K562 (cell line): ENCODE results near the gene CEP20. TPM values are rescaled to one million over a fixed set of nuclear protein-coding genes. Genes with fewer than 3 reads are reported as not detected.

ENCODE experiments used
- ATAC-seq: fragments of 200-7000 bp; cut with Tn5 transposase; 3 replicates; pipeline ENCODE4 v1.9.1; 2020; ENCODE audit warnings: moderate library complexity
- BruUV-seq: library from RNA; stranded (reverse); fragments of 400-500 nt; replicated peaks from 2 replicates; lab custom pipeline; 2021; lab: Mats Ljungman, UMichigan
- CTCF ChIA-PET: fragments of 300-600 bp; formaldehyde crosslinking; extraction: SDS; loops from one replicate; lab custom pipeline; 2021; ENCODE audit warnings: low intra/inter-chr PET ratio; lab: Yijun Ruan, JAX
- POLR2A ChIA-PET: fragments of 300-600, 350-650 bp; sonication (Branson Sonifier 250); formaldehyde crosslinking; extraction: SDS; loops from one replicate; lab custom pipeline; 2021; ENCODE audit warnings: antibody characterized with exemption, inconsistent platforms; lab: Yijun Ruan, JAX
- DNase-seq, 4 experiments: peaks; one replicate each; pipeline versions ENCODE4 v3.0.0 to v3.0.0-alpha.2; 2011 to 2018; ENCODE audit warnings: low spot score in 3 of 4, mixed read lengths in 3 of 4; ENCODE audit errors: extremely low read depth in 1 of 4
- FAIRE-seq: peaks from 2 replicates; lab custom pipeline; 2011; peaks lifted over from hg19 to GRCh38; lab: Jason Lieb, UNC
- H2AFZ ChIP-seq: 2 replicates; pipeline ENCODE4 v1.6.0; 2011; ENCODE audit warnings: low read depth, low read length, control low read depth, inconsistent platforms
- H3K27ac ChIP-seq: fragments of 200-600 bp; 3 replicates; pipeline ENCODE4 v1.8.0; 2011; ENCODE audit warnings: low read depth, mild to moderate bottlenecking, control low read depth, inconsistent platforms, low read length, moderate library complexity, mixed read lengths; ENCODE audit errors: extremely low read depth
- H3K27me3 ChIP-seq, 2 experiments: fragments of 300-600 bp in 1 of 2; 2 replicates in 1 of 2; 3 replicates in 1 of 2; pipeline versions ENCODE4 v1.6.0 to v1.8.0; 2011; ENCODE audit warnings: inconsistent platforms in 2 of 2, low read length in 2 of 2, mild to moderate bottlenecking in 1 of 2, mixed read lengths in 1 of 2, moderate library complexity in 1 of 2; ENCODE audit not compliant: control insufficient read depth in 2 of 2, insufficient read depth in 2 of 2
- H3K36me3 ChIP-seq: fragments of 300-600 bp; 3 replicates; pipeline ENCODE4 v1.8.0; 2011; ENCODE audit warnings: mild to moderate bottlenecking, low read length, inconsistent platforms; ENCODE audit not compliant: control insufficient read depth, insufficient read depth
- H3K4me1 ChIP-seq, 2 experiments: fragments of 200-600 bp in 1 of 2; replicated peaks in 1 of 2; 2 replicates in 1 of 2; 3 replicates in 1 of 2; pipeline versions ENCODE4 v1.5.1 to v1.8.0; 2011; ENCODE audit warnings: inconsistent platforms in 2 of 2, low read length in 2 of 2, mild to moderate bottlenecking in 1 of 2, mixed read lengths in 1 of 2, moderate library complexity in 1 of 2; ENCODE audit not compliant: control insufficient read depth in 2 of 2, insufficient read depth in 2 of 2
- H3K4me2 ChIP-seq: 2 replicates; pipeline ENCODE4 v1.6.1; 2011; ENCODE audit warnings: low read length, control low read depth, inconsistent platforms, mixed read lengths; ENCODE audit not compliant: insufficient read depth
- H3K4me3 ChIP-seq: fragments of 200-600 bp; sonication (generic), shearing (Covaris generic); 2 replicates; pipeline ENCODE4 v1.5.1; 2016; ENCODE audit warnings: control low read depth, inconsistent platforms
- H3K79me2 ChIP-seq: fragments of 200-600 bp; 3 replicates; pipeline ENCODE4 v1.8.0; 2011; ENCODE audit warnings: low read length, inconsistent platforms; ENCODE audit not compliant: control insufficient read depth, insufficient read depth
- H3K9ac ChIP-seq, 2 experiments: 2 replicates each; pipeline versions ENCODE4 v1.6.0 to v1.6.1; 2011; ENCODE audit warnings: low read depth in 2 of 2, low read length in 2 of 2, control low read depth in 1 of 2, inconsistent platforms in 1 of 2, mild to moderate bottlenecking in 1 of 2, mixed read lengths in 1 of 2; ENCODE audit not compliant: insufficient read depth in 1 of 2
- H3K9me1 ChIP-seq: one replicate; pipeline ENCODE4 v1.6.0; 2011; ENCODE audit warnings: inconsistent platforms, mild to moderate bottlenecking, low read length, moderate library complexity; ENCODE audit not compliant: control insufficient read depth, insufficient read depth
- H3K9me3 ChIP-seq: replicated peaks from 2 replicates; pipeline ENCODE4 v1.5.1; 2011; ENCODE audit warnings: low read depth, low read length, inconsistent platforms; ENCODE audit not compliant: control insufficient read depth, insufficient read depth
- H4K20me1 ChIP-seq: replicated peaks from 2 replicates; pipeline ENCODE4 v1.6.1; 2011; ENCODE audit warnings: low read length, inconsistent platforms, mixed read lengths; ENCODE audit not compliant: control insufficient read depth, insufficient read depth
- BCLAF1 ChIP-seq, 2 experiments: fragments of 450-650 bp in 1 of 2; IDR thresholded peaks; 2 replicates each; pipeline ENCODE4 v1.6.1; 2011 to 2017; ENCODE audit warnings: low read depth in 2 of 2, antibody characterized with exemption in 1 of 2, borderline replicate concordance in 1 of 2, low read length in 1 of 2, mild to moderate bottlenecking in 1 of 2, mixed read lengths in 1 of 2; ENCODE audit not compliant: control insufficient read depth in 1 of 2
- FOXA3 ChIP-seq, 2 experiments: fragments of 450-650 bp in 1 of 2; sonication (generic) in 1 of 2; formaldehyde crosslinking; IDR thresholded peaks in 1 of 2; conservative IDR thresholded peaks in 1 of 2; 2 replicates each; pipeline versions ENCODE4 v1.4.0 to v1.8.0; 2020 to 2022; ENCODE audit warnings: mild to moderate bottlenecking in 2 of 2, missing genetic modification reagents in 1 of 2
- GATAD2B ChIP-seq: fragments of 450-650 bp; IDR thresholded peaks from 2 replicates; pipeline ENCODE4 v1.6.1; 2017; ENCODE audit warnings: mild to moderate bottlenecking, borderline replicate concordance
- IRF1 ChIP-seq: sonication (generic); formaldehyde crosslinking; IDR thresholded peaks from 2 replicates; pipeline ENCODE4 v1.8.0; 2022; ENCODE audit warnings: missing genetic modification reagents, mild to moderate bottlenecking, borderline replicate concordance
- RBM22 ChIP-seq: fragments of 200-400 bp; formaldehyde crosslinking; IDR thresholded peaks from 2 replicates; pipeline ENCODE4 v1.6.1; 2018; ENCODE audit warnings: low read length, low read depth; ENCODE audit not compliant: poor library complexity, severe bottlenecking
- SP2 ChIP-seq: IDR thresholded peaks from 2 replicates; pipeline ENCODE4 v1.6.1; 2011; ENCODE audit warnings: mild to moderate bottlenecking, low read depth, low read length, moderate library complexity; ENCODE audit not compliant: poor library complexity, severe bottlenecking; ENCODE audit errors: extremely low read depth
- SRF ChIP-seq, 2 experiments: fragments of 250-450, 450-650 bp in 1 of 2; sonication (Bioruptor Pico) in 1 of 2; sonication (generic) in 1 of 2; formaldehyde crosslinking; IDR thresholded peaks; 2 replicates each; pipeline versions ENCODE4 v1.5.0 to v1.5.1; 2020 to 2022; ENCODE audit warnings: mild to moderate bottlenecking in 1 of 2, missing genetic modification reagents in 1 of 2
- THAP12 ChIP-seq: fragments of 250-450 bp; sonication (Bioruptor Pico); IDR thresholded peaks from 2 replicates; pipeline ENCODE4 v1.9.0; 2021; ENCODE audit warnings: mild to moderate bottlenecking, inconsistent platforms
- ZKSCAN3 ChIP-seq: fragments of 250-450 bp; sonication (Bioruptor Pico); IDR thresholded peaks from 2 replicates; pipeline ENCODE4 v1.4.0; 2020
- ZNF23 ChIP-seq: fragments of 250-450 bp; sonication (Bioruptor Pico); IDR thresholded peaks from 2 replicates; pipeline ENCODE4 v1.4.0; 2020; ENCODE audit warnings: mild to moderate bottlenecking
- ZNF354B ChIP-seq: fragments of 250-450 bp; sonication (Bioruptor Pico); IDR thresholded peaks from 2 replicates; pipeline ENCODE4 v1.4.0; 2020
- WGBS: fragments of 100-300 bp; shearing (Covaris generic); methylation state at CpG from one replicate; pipeline ENCODE4 v1.1.6; 2016; ENCODE audit warnings: low coverage, mixed read lengths; ENCODE audit not compliant: insufficient coverage; ENCODE audit errors: missing lambda C conversion rate; 5-methylcytosine and 5-hydroxymethylcytosine counted together
- in situ Hi-C: fragments of 300-500 bp; cut with MboI; formaldehyde crosslinking; loops from 4 replicates; pipeline ENCODE4 v1.15.0; 2018; ENCODE audit warnings: inconsistent platforms, mixed read lengths
- intact Hi-C: fragments of 100-400 bp; cut with micrococcal nuclease; formaldehyde crosslinking; loops from 2 replicates; pipeline ENCODE4 v1.14.2; 2022
- polyA plus RNA-seq, 8 experiments: library from polyadenylated mRNA; depleted of rRNA in 4 of 8; stranded (reverse) in 5 of 8; unstranded in 3 of 8; fragments of >200 nt; fragmentation: Nextera tagmentation in 2 of 8; fragmentation: Illumina TruSeq in 1 of 8; extraction: Ambion mirVana in 2 of 8; extraction: Trizol in 1 of 8; gene quantifications; 2 replicates each; pipeline versions ENCODE4 v1.2.1 to v1.2.3, GENCODE V29; 2011 to 2014; ENCODE audit warnings: inconsistent platforms in 1 of 8, missing spikeins in 1 of 8
- total RNA-seq, 7 experiments: library from RNA; depleted of rRNA in 6 of 7; stranded (reverse); fragments of >200 nt in 6 of 7; fragmentation: Illumina TruSeq in 2 of 7; extraction: Trizol in 2 of 7; gene quantifications; 2 replicates each; pipeline versions ENCODE4 v1.2.1 to v1.2.3, GENCODE V29; 2011 to 2021; ENCODE audit warnings: low replicate concordance in 1 of 7
- TF ChIP-seq, protein P1 (sequence below), 2 experiments: fragments of 450-650 bp in 1 of 2; sonication (generic) in 1 of 2; formaldehyde crosslinking; conservative IDR thresholded peaks; 2 replicates each; pipeline versions ENCODE4 v1.4.0 to v1.8.1; 2020 to 2022; ENCODE audit warnings: mild to moderate bottlenecking in 1 of 2, missing genetic modification reagents in 1 of 2

Gene CEP20
- total and polyA plus RNA-seq, 9 of the 15 experiments (the other 6 are each of a cell fraction or from before 2014, with no cell fraction given) = 41.3 to 150 (median 104) TPM

- no peak overlapping the region for H3K4me3 ChIP-seq
- in situ Hi-C loops (loop anchor here (5.0 kb wide), 1 partner anchor 243 kb away; no protein-coding TSS in a partner anchor), intact Hi-C loops (loop anchor here (10.0 kb wide), 1 partner anchor 65 kb away; the partner anchor contains the start of gene ABCC1)
- peak; percentile 45 to 78 (median 59) for DNase-seq
- ATAC-seq = peak; percentile 86
- peaks cover 88% of the 10 kb centered on the region for H3K36me3 ChIP-seq
- H3K27ac ChIP-seq = peak overlapping the region; percentile 85
- ChIA-PET POLR2A (interaction anchor here (0.8 to 1.6 kb wide), 5 partner anchors 9 to 61 kb away, joined by 3 to 8 read pairs (median 3); partner anchors contain the start of gene CEP20), CTCF (no interaction called here)
- BruUV-seq = no TSS peak
- FAIRE-seq = peak; percentile 95
- no peaks in the 10 kb centered on the region for H3K27me3 ChIP-seq
- H3K9me3 ChIP-seq = no peaks in the 10 kb centered on the region
- no peaks in the 10 kb centered on the region for H4K20me1 ChIP-seq
- H3K9me1 ChIP-seq = no peaks in the 10 kb centered on the region
- WGBS = 14% methylated on average over 2 of the region's 2 CpGs
- H2AFZ ChIP-seq = peak overlapping the region; percentile 8; the same call in 1 of the 2 replicates
- H3K79me2 ChIP-seq = peaks cover 68% of the 10 kb centered on the region
- 0 out of 2 replicates have a peak overlapping the region, but pooled peaks have one; percentile 22 for H3K4me2 ChIP-seq
- peaks cover 11 to 30% of the 10 kb centered on the region in 2 experiments; a peak in 4 of 5 replicates for H3K4me1 ChIP-seq
- peak overlapping the region in 1 of 2 experiments; percentile 30; a peak in 1 of 4 replicates for H3K9ac ChIP-seq
- TF ChIP-seq THAP12 (CRISPR knock-in tag) = no peak
- peak in 1 of 2 experiments; percentile 62; a peak in 1 of 4 replicates for TF ChIP-seq SRF (CRISPR knock-in tag; IDR thresholded peaks at IDR 0.05)
- no peak for TF ChIP-seq ZKSCAN3 (CRISPR knock-in tag)
- TF ChIP-seq, protein P1, sequence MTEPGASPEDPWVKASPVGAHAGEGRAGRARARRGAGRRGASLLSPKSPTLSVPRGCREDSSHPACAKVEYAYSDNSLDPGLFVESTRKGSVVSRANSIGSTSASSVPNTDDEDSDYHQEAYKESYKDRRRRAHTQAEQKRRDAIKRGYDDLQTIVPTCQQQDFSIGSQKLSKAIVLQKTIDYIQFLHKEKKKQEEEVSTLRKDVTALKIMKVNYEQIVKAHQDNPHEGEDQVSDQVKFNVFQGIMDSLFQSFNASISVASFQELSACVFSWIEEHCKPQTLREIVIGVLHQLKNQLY (CRISPR knock-in tag; conservative IDR thresholded peaks at IDR 0.05) = no peak
- TF ChIP-seq RBM22 = no peak
- TF ChIP-seq GATAD2B = 0 out of 2 replicates have a peak, but pooled peaks have one; percentile 33
- TF ChIP-seq ZNF354B = no peak
- TF ChIP-seq FOXA3 (CRISPR knock-in tag; conservative IDR thresholded peaks at IDR 0.05 in 1 of 2, IDR thresholded peaks at IDR 0.05 in 1 of 2) = peak in 1 of 2 experiments; percentile 55; a peak in 2 of 4 replicates
- TF ChIP-seq SP2 = no peak
- no peak for TF ChIP-seq BCLAF1 (IDR thresholded peaks at IDR 0.05; ENCODE audit: borderline replicate concordance in 1 of 2, control insufficient read depth in 1 of 2, low read depth in 2 of 2, low read length in 1 of 2)
- TF ChIP-seq IRF1 (CRISPR knock-in tag) = no peak
- no peak for TF ChIP-seq ZNF23
Observed at GRCh38 chr16:15879255-15879811, 9.1 kb downstream of the CEP20 start.
